ENCODE measurements around the gene NRSN2. TPM values are rescaled to one million over a fixed set of nuclear protein-coding genes. Genes with fewer than 3 reads are reported as not detected.
"Not testable (repeated sequence)": the region's sequence is repeated elsewhere in the genome, so short reads cannot be mapped to it uniquely, and the experiment has no call there.

NRSN2 gene
- total RNA-seq, 2 experiments from 2014 or later: 5.2 to 7.5 TPM

DNA sequence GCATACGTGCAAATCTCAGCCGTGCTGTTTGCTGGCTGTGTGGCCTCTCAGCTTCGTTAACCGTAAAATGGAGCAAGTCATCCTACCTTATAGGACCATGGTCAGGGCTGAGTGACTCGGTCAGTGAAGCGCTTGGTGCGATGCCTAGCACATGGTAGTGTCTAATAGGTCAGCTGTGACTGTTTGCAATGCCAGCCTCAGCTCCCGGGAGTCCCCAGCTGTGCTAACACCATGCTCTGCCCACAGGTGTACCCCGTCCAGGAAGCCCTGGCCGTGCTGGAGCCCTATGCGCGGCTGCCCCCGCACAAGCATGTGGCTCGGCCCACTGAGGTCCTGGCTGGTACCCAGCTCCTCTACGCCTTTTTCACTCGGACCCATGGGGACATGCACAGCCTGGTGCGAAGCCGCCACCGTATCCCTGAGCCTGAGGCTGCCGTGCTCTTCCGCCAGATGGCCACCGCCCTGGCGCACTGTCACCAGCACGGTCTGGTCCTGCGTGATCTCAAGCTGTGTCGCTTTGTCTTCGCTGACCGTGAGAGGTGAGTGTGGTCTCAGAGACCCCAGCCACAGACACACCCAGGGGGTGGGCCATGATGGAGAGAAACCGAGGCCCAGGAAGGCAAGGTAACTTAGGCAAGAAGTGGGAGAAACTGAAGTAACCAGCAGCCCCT is 44.3 kb downstream of the NRSN2 start:
- Mint-ChIP-seq H3K4me1 (no peaks in the 10 kb centered on the region), H3K36me3 (ENCODE audit: low read depth) (peaks cover 65% of the 10 kb centered on the region), H3K4me3 (no peak overlapping the region), H3K9me3 (ENCODE audit: low read depth) (no peaks in the 10 kb centered on the region), H3K27me3 (no peaks in the 10 kb centered on the region), H3K27ac (no peak overlapping the region)
- ATAC-seq (no peak), DNase-seq (no peak)
- CTCF ChIA-PET: interaction anchor here (1.0 to 1.4 kb wide), 2 partner anchors 36 to 255 kb away, joined by 3 read pairs; no protein-coding TSS in a partner anchor
- POLR2A ChIA-PET: no interaction called here
- intact Hi-C loops (cut with DNase I, micrococcal nuclease): no loop called here

DNA sequence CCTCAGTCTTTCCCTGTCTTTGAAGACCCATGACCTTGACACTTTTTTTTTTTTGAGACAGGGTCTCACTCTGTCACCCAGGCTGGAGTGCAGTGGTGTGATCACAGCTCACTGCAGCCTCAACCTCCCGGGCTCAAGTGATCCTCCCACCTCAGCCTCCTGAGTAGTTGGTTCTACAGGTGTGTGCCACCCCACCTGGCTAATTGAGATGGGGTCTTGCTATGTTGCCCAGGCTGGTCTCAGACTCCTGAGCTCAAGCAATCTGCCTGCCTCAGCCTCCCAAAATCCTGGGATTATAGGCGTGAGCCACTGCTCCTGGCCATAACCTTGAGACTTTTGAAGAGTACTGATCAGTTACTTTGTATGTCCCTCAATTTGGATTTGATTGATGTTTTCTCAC is 46.4 kb downstream of the NRSN2 start:
- ATAC-seq; H3K27ac Mint-ChIP-seq; H3K4me3 Mint-ChIP-seq; H3K27me3 Mint-ChIP-seq; intact Hi-C loops (cut with DNase I, micrococcal nuclease); POLR2A ChIA-PET; H3K9me3 Mint-ChIP-seq (ENCODE audit: low read depth); DNase-seq; H3K4me1 Mint-ChIP-seq: not testable (repeated sequence)
- peaks cover 60% of the 10 kb centered on the region for H3K36me3 Mint-ChIP-seq (ENCODE audit: low read depth)
- CTCF ChIA-PET: interaction anchor here (1.1 kb wide), 1 partner anchor 21 kb away, joined by 3 read pairs; no protein-coding TSS in a partner anchor

DNA sequence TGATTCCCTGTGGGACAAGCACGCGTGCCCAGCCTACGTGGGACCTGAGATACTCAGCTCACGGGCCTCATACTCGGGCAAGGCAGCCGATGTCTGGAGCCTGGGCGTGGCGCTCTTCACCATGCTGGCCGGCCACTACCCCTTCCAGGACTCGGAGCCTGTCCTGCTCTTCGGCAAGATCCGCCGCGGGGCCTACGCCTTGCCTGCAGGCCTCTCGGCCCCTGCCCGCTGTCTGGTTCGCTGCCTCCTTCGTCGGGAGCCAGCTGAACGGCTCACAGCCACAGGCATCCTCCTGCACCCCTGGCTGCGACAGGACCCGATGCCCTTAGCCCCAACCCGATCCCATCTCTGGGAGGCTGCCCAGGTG is 49.3 kb downstream of the NRSN2 start:
- H3K4me1 Mint-ChIP-seq: peaks cover 4% of the 10 kb centered on the region
- peaks cover 44% of the 10 kb centered on the region for H3K36me3 Mint-ChIP-seq (ENCODE audit: low read depth)

DNA sequence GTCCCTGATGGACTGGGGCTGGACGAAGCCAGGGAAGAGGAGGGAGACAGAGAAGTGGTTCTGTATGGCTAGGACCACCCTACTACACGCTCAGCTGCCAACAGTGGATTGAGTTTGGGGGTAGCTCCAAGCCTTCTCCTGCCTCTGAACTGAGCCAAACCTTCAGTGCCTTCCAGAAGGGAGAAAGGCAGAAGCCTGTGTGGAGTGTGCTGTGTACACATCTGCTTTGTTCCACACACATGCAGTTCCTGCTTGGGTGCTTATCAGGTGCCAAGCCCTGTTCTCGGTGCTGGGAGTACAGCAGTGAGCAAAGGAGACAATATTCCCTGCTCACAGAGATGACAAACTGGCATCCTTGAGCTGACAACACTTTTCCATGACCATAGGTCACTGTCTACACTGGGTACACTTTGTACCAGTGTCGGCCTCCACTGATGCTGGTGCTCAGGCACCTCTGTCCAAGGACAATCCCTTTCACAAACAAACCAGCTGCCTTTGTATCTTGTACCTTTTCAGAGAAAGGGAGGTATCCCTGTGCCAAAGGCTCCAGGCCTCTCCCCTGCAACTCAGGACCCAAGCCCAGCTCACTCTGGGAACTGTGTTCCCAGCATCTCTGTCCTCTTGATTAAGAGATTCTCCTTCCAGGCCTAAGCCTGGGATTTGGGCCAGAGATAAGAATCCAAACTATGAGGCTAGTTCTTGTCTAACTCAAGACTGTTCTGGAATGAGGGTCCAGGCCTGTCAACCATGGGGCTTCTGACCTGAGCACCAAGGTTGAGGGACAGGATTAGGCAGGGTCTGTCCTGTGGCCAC is 49.9 kb downstream of the NRSN2 start:
- CTCF ChIA-PET: no interaction called here
- DNase-seq (no peak), ATAC-seq (no peak)
- Mint-ChIP-seq H3K4me3 (no peak overlapping the region), H3K9me3 (ENCODE audit: low read depth) (no peaks in the 10 kb centered on the region), H3K36me3 (ENCODE audit: low read depth) (peaks cover 38% of the 10 kb centered on the region), H3K27me3 (no peaks in the 10 kb centered on the region), H3K4me1 (peaks cover 7% of the 10 kb centered on the region), H3K27ac (no peak overlapping the region)
- POLR2A ChIA-PET: no interaction called here
- intact Hi-C loops (cut with DNase I, micrococcal nuclease): no loop called here

More for the DNA sequence above, 49.3 kb downstream of the NRSN2 start:
- no peaks in the 10 kb centered on the region for H3K27me3 Mint-ChIP-seq
- ChIA-PET CTCF (no interaction called here), POLR2A (no interaction called here)
- H3K9me3 Mint-ChIP-seq (ENCODE audit: low read depth): no peaks in the 10 kb centered on the region
- ATAC-seq (no peak), DNase-seq (no peak)
- H3K27ac Mint-ChIP-seq: no peak overlapping the region
- intact Hi-C loops (cut with DNase I, micrococcal nuclease): no loop called here
- no peak overlapping the region for H3K4me3 Mint-ChIP-seq

DNA sequence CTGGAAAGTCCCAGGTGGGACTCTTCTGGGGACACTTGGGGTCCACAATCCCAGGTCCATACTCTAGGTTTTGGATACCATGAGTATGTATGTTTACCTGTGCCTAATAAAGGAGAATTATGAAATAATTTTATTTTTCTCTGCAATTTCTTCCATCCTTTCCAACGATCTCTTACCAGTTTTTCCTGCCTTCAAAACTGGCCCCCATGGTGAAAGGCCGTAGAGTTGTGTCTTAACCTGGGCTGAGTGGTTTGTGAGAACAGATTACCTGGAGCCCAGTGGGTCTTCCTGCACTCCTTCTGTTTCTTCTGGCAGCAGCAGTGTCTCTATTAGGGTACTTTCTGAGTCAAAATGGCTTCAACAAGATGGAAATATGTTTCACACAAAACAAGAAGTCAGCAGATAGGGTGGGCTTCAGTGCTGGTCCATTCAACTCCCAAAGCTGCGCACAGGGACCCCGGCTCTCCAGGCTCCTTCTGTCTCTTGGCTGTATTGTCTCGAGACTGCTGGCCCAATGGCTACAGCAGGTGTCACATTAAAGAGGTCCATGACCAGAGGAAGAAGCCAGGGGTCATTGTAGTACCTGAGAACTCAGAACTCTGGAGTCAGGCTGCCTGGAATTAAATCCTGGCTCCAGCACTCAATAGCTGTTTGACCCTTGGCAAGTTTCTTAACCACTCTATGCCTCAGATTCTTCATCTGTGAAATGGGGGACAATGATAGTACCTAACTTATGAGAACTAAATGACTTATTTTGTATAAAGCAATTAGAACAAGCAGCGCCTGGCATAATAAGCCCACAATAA is 50.7 kb downstream of the NRSN2 start:
- CTCF ChIA-PET: interaction anchor here (0.8 to 0.9 kb wide), 2 partner anchors 10 to 17 kb away, joined by 3 to 4 read pairs; partner anchors contain the start of gene TRIB3
- intact Hi-C loops (cut with DNase I, micrococcal nuclease): no loop called here
- Mint-ChIP-seq H3K27ac (no peak overlapping the region), H3K4me1 (peaks cover 12% of the 10 kb centered on the region), H3K36me3 (ENCODE audit: low read depth) (peaks cover 32% of the 10 kb centered on the region), H3K9me3 (ENCODE audit: low read depth) (no peaks in the 10 kb centered on the region), H3K4me3 (no peak overlapping the region), H3K27me3 (no peaks in the 10 kb centered on the region)
- ATAC-seq (no peak), DNase-seq (no peak)
- POLR2A ChIA-PET: interaction anchor here (1.5 kb wide), 1 partner anchor 10 kb away, joined by 5 read pairs; no protein-coding TSS in a partner anchor

DNA sequence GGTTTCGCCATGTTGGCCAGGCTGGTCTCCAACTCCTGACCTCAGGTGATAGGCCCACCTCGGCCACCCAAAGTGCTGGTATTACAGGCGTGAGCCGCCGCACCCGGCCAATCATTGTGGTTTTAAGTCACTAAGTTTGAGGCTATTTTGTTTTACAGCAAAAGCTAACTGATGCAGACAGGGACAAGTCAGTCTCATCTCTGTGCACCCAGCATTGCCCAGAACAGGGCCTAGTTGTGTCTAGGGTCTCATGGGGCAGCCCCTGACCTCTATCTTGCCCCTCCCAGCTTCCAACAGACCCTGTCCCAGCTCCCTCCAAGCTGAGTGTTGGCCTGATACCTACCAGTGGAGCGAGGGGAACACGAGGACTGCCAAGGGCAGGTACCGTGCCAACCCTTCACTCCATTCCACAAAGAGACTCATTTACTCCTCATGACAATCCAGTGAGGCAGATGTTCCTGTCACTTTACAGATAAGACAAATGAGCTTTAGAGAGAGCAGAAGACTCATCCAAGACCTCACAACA is 52.3 kb downstream of the NRSN2 start:
- no peak for ATAC-seq
- CTCF ChIA-PET: interaction anchor here (1.6 kb wide), 1 partner anchor 46 kb away, joined by 3 read pairs; no protein-coding TSS in a partner anchor

DNA sequence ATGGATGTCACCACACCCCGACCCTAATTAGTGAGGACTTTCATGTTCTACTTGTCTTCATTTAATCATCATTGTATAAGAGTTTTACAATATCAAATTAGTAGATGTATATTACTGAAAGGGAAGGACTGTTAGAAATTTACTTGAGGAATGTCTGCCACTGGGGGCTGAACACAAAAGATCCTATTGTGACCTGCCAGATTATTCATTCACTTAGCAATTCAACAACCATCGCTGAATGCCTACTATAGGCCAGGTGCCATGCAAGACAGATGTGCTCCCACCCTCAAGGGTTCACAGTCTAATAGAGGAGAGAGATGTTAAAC is 53.2 kb downstream of the NRSN2 start:
- peaks cover 18% of the 10 kb centered on the region for H3K4me1 Mint-ChIP-seq
- POLR2A ChIA-PET: no interaction called here
- ATAC-seq (no peak), DNase-seq (no peak)
- H3K4me3 Mint-ChIP-seq: no peak overlapping the region
- H3K27me3 Mint-ChIP-seq: no peaks in the 10 kb centered on the region
- intact Hi-C loops (cut with DNase I, micrococcal nuclease): no loop called here
- CTCF ChIA-PET: interaction anchor here (0.6 to 2.3 kb wide), 4 partner anchors 18 to 245 kb away, joined by 3 to 5 read pairs (median 3); no protein-coding TSS in a partner anchor
- H3K36me3 Mint-ChIP-seq (ENCODE audit: low read depth): peaks cover 22% of the 10 kb centered on the region
- H3K9me3 Mint-ChIP-seq (ENCODE audit: low read depth): peaks cover 3% of the 10 kb centered on the region
- no peak overlapping the region for H3K27ac Mint-ChIP-seq

More for the DNA sequence above, 52.3 kb downstream of the NRSN2 start:
- intact Hi-C loops (cut with DNase I, micrococcal nuclease): no loop called here
- H3K9me3 Mint-ChIP-seq (ENCODE audit: low read depth): peaks cover 3% of the 10 kb centered on the region
- no peaks in the 10 kb centered on the region for H3K27me3 Mint-ChIP-seq
- peak overlapping the region; percentile 51 for H3K27ac Mint-ChIP-seq
- H3K36me3 Mint-ChIP-seq (ENCODE audit: low read depth): peaks cover 23% of the 10 kb centered on the region
- DNase-seq: no peak
- H3K4me1 Mint-ChIP-seq: peaks cover 18% of the 10 kb centered on the region
- no peak overlapping the region for H3K4me3 Mint-ChIP-seq
- POLR2A ChIA-PET: interaction anchor here (1.5 kb wide), 1 partner anchor 8 kb away, joined by 5 read pairs; no protein-coding TSS in a partner anchor

DNA sequence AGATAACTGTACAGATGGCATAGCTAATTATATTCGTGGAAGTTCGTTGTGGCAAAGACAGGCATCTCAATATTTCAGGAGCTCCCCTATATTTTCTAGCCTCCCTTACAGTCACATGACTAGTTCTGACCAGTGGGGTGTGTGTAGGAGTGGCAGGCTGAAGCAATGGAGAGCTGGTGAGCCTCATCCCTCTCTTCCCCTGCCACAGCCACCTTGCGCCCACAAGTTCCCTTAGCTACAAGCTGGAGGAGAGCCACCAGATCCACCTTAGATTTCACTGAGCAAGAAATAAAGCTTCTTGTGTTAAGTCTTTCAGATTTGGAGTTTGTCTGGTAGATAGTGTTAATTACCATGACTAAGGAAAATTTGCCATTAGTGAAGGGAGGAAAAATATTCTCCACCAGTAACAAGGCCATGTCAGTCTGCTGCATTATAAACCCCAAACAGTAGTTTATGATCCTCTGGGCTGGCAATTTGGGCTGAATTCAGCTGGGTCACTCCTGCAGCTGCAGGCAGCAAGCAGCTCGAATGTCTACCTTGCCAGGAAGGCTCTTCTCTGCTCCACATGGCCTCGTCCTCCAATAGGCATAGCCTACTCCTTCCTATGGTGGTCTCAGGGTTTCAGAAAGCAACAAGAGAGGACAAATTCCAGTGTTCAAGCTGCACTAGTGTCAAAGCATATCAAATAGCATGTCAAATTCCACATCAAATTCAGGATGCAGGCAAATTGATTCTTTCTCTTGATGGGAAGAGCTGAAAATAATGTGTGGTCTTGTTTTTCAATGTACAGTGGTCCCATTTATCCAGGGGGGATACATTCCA is 53.8 kb downstream of the NRSN2 start:
- Mint-ChIP-seq H3K9me3 (ENCODE audit: low read depth) (peaks cover 3% of the 10 kb centered on the region), H3K36me3 (ENCODE audit: low read depth) (peaks cover 17% of the 10 kb centered on the region), H3K4me1 (peaks cover 18% of the 10 kb centered on the region), H3K27me3 (no peaks in the 10 kb centered on the region), H3K27ac (peak overlapping the region; percentile 44), H3K4me3 (no peak overlapping the region)
- intact Hi-C loops (cut with DNase I, micrococcal nuclease): no loop called here
- CTCF ChIA-PET: interaction anchor here (0.6 to 2.3 kb wide), 5 partner anchors 18 to 245 kb away, joined by 3 to 5 read pairs (median 3); no protein-coding TSS in a partner anchor
- ATAC-seq (peak; percentile 25), DNase-seq (no peak)
- POLR2A ChIA-PET: no interaction called here

DNA sequence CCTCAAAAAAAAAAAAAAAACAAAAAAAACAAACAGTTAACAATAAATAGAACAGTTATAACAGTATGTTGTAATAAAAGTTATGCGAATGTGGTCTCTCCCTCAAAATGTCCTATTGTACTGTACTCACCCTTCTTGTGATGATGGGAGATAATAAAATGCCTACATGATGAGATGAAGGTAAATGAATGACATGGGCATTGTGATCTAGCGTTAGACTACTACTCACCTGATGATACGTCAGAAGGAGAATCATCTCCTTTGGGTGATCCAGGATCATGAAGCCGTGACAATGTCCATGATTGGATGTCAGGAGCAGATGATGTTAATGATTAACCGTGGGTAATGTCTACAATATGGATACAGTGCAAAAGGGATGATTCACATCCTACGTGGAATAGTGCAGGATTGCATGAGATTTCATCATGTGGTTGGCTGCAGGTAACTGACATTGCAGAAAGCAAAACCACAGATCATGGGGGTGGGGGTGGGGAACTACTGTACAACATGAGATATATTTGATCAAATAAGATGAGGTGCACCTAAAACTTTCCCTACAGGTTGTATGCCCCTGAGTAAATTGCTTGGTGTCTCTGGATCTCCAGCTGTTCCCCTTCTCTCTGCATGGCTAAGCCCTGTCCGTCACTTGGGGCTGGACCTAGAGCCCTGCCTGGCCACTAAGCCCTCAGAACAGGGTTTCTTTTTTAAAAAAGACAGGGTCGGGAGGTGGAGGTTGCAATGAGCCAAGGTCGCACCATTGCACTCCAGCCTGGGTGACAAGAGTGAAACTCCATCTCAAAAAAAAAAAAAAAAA is 55.0 kb downstream of the NRSN2 start:
- Mint-ChIP-seq H3K27ac (peak overlapping the region; percentile 88), H3K4me3 (peak overlapping the region; percentile 7), H3K27me3 (no peaks in the 10 kb centered on the region), H3K9me3 (ENCODE audit: low read depth) (peaks cover 3% of the 10 kb centered on the region), H3K4me1 (peaks cover 21% of the 10 kb centered on the region), H3K36me3 (ENCODE audit: low read depth) (peaks cover 12% of the 10 kb centered on the region)
- POLR2A ChIA-PET: interaction anchor here (0.5 kb wide), 1 partner anchor 14 kb away, joined by 7 read pairs; no protein-coding TSS in a partner anchor
- intact Hi-C loops (cut with DNase I, micrococcal nuclease): no loop called here
- ATAC-seq (peak; percentile 65), DNase-seq (peak; percentile 56)
- CTCF ChIA-PET: interaction anchor here (1.3 to 2.3 kb wide), 2 partner anchors 19 to 76 kb away, joined by 3 to 5 read pairs; no protein-coding TSS in a partner anchor

DNA sequence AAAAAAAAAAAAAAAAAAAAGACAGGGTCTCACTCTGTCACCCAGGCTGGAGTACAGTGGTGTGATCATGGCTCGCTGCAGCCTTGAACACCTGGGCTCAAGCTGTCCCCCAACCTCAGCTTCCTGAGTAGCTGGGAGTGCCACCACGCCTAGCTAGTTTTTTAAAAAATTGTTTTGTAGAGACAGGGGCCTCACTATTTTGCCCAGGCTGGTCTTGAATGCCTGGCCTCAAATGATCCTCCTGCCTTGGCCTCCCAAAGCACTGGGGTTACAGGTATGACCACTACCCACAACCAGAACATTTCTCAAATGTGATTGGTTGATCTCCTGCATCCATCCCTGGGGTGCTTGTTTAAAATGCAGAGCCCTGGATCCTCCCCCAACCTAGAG is 55.6 kb downstream of the NRSN2 start:
- H3K4me3 Mint-ChIP-seq: no peak overlapping the region
- H3K36me3 Mint-ChIP-seq (ENCODE audit: low read depth): peaks cover 9% of the 10 kb centered on the region
- ATAC-seq: peak; percentile 5
- CTCF ChIA-PET: interaction anchor here (0.9 to 1.3 kb wide), 2 partner anchors 18 to 20 kb away, joined by 3 read pairs; no protein-coding TSS in a partner anchor
- POLR2A ChIA-PET: interaction anchor here (0.5 kb wide), 1 partner anchor 13 kb away, joined by 7 read pairs; no protein-coding TSS in a partner anchor
- DNase-seq: no peak
- H3K9me3 Mint-ChIP-seq (ENCODE audit: low read depth): peaks cover 3% of the 10 kb centered on the region
- H3K27me3 Mint-ChIP-seq: no peaks in the 10 kb centered on the region
- H3K27ac Mint-ChIP-seq: no peak overlapping the region
- intact Hi-C loops (cut with DNase I, micrococcal nuclease): no loop called here
- H3K4me1 Mint-ChIP-seq: peaks cover 27% of the 10 kb centered on the region
